Measurements from ENCODE around the gene PIWIL4. TPM values are rescaled to one million over a fixed set of nuclear protein-coding genes. Genes with fewer than 3 reads are reported as not detected.

PIWIL4 gene
- polyA plus RNA-seq (2011; rRNA removed) (1.0 and 1.1 TPM in 2 replicates), polyA minus RNA-seq (2011; rRNA and poly(A)+ RNA removed) (0.41 and 0.65 TPM in 2 replicates)

DNA sequence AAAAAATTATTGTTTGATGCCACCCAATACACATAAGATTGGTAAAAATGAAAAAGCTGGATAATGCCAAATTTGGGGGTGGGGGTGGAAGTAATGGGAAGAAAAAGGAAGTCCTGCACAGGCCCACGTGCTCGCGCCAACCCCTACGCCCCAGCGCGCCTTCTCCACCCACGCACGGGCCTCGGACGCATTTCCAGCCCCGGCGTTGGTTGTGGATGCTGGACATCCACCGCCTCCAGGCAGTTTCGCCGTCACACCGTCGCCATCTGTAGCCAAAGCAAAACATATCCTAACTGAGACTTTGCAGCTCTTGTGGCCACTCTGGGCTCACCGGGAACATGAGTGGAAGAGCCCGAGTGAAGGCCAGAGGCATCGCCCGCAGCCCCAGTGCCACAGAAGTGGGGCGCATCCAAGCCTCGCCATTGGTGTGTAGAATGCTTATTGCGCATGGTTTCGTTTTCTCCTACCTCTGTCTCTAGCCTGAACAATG, at the start of gene PIWIL4:
Gene PIWIL4 (plus strand): TSS at position 188 of the 490 bp plus-strand sequence. CDS start 151 bp downstream, at position 339.
- POLR2A ChIA-PET = no interaction called here
- Histone ChIP-seq H3K4me3 (ENCODE audit: low read depth, low read length) (no peak within 1 kb of the TSS), H3K9me3 (ENCODE audit: control insufficient read depth, insufficient read depth, low read length) (peaks cover 4% of the 10 kb centered on the region; the same call in 1 of the 2 replicates), H3K27ac (ENCODE audit: low read depth, low read length) (no peak within 1 kb of the TSS), H3K27me3 (ENCODE audit: control insufficient read depth, insufficient read depth, low read length) (no peaks in the 10 kb centered on the region)
- DNase-seq (ENCODE audit: low read depth, low spot score) = no peak
- CTCF ChIA-PET = no interaction called here
- TF ChIP-seq, protein P1, sequence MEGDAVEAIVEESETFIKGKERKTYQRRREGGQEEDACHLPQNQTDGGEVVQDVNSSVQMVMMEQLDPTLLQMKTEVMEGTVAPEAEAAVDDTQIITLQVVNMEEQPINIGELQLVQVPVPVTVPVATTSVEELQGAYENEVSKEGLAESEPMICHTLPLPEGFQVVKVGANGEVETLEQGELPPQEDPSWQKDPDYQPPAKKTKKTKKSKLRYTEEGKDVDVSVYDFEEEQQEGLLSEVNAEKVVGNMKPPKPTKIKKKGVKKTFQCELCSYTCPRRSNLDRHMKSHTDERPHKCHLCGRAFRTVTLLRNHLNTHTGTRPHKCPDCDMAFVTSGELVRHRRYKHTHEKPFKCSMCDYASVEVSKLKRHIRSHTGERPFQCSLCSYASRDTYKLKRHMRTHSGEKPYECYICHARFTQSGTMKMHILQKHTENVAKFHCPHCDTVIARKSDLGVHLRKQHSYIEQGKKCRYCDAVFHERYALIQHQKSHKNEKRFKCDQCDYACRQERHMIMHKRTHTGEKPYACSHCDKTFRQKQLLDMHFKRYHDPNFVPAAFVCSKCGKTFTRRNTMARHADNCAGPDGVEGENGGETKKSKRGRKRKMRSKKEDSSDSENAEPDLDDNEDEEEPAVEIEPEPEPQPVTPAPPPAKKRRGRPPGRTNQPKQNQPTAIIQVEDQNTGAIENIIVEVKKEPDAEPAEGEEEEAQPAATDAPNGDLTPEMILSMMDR (IDR thresholded peaks at IDR 0.05; ENCODE audit: low read depth, low read length) = no peak

DNA sequence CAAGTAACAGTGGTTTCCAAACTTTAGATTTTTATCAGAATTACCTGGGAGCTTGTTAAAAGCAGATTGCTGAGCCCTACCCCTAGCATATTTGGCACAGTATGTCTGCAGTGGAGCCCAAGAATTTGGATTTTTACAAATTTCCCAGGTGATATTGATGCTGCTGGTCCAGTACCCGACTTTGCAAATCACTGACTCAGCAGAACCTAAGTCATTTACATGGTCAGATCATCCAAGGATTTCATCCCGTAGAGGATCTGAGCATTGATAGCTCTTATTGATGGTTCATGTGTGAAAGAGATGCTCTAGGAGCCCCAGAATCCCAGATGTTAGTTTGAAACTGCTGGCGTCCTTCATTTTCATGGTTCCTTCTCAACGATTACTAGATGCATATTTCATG, 48.9 kb upstream of the PIWIL4 start:
- DNase-seq (ENCODE audit: low read depth, low spot score) = no peak
- CTCF ChIA-PET = interaction anchor here (0.7 to 13.7 kb wide), 14 partner anchors 11 to 628 kb away, joined by 3 to 212 read pairs (median 4); no protein-coding TSS in a partner anchor
- Histone ChIP-seq H3K27me3 (ENCODE audit: control insufficient read depth, insufficient read depth, low read length) (peaks cover 16% of the 10 kb centered on the region), H3K4me3 (ENCODE audit: low read depth, low read length) (no peak overlapping the region), H3K27ac (ENCODE audit: low read depth, low read length) (no peak overlapping the region), H3K9me3 (ENCODE audit: control insufficient read depth, insufficient read depth, low read length) (no peaks in the 10 kb centered on the region)
- POLR2A ChIA-PET = interaction anchor here (0.6 kb wide), 1 partner anchor 84 kb away, joined by 3 read pairs; no protein-coding TSS in a partner anchor
- TF ChIP-seq, protein P1 (IDR thresholded peaks at IDR 0.05; ENCODE audit: low read depth, low read length) = no peak

DNA sequence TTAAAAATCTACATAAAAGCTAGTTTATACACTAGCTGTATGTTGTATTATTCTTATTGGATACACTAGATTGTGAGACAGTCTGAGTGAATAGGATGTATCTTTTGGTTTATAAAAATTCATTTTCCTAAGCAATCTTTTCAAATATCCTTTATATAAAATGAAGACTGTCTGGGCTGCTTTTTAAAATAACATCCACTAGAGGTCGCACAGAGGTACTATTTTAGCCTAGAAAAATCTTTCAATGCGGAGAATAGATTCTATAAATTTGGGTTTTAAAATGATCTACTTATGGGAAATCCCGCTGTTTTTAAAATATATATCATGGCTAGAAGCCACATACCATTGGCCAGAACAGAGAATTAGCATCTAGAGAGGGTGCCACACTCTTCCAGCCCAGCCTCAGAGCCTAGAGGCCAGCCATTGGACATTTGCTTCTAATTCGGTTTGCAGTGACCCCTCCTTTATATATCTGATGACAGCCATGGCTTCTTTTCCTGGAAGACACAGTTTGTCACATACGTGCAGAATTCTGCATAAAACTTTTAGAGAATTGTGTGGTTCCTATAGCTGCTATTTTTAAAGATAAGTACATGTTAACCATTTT, 47.6 kb upstream of the PIWIL4 start:
- H3K27ac ChIP-seq (ENCODE audit: low read depth, low read length) = no peak overlapping the region
- H3K4me3 ChIP-seq (ENCODE audit: low read depth, low read length) = no peak overlapping the region
- peaks cover 16% of the 10 kb centered on the region for H3K27me3 ChIP-seq (ENCODE audit: control insufficient read depth, insufficient read depth, low read length)
- CTCF ChIA-PET = interaction anchor here (0.5 to 13.7 kb wide), 41 partner anchors 9 to 1907 kb away, joined by 3 to 212 read pairs (median 4); partner anchors contain the start of gene FUT4
- H3K9me3 ChIP-seq (ENCODE audit: control insufficient read depth, insufficient read depth, low read length) = no peaks in the 10 kb centered on the region
- DNase-seq (ENCODE audit: low read depth, low spot score) = no peak
- TF ChIP-seq, protein P1 (IDR thresholded peaks at IDR 0.05; ENCODE audit: low read depth, low read length) = peak; percentile 65
- POLR2A ChIA-PET = no interaction called here

DNA sequence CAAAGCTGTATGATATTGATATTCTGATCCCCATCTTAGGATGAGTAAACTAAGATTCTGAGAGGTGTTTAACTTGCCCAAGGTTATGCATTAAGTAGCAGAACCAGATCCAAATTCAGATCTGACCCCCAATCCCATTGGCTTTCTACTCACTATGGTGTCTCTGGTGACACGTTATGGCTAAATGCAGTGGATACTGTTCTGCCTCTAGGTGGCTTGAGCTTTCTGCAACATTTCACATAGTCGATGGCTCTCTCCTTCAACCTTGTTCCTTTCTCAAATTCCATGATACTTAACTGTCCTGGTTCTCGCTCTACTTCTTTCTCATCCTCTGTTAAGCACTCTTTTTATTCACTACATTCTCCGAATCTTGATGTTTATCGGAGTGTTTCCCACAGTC, 45.5 kb upstream of the PIWIL4 start:
- CTCF ChIA-PET = interaction anchor here (0.9 to 13.7 kb wide), 10 partner anchors 9 to 101 kb away, joined by 3 to 212 read pairs (median 4); partner anchors contain the start of gene C11orf97
- TF ChIP-seq, protein P1 (IDR thresholded peaks at IDR 0.05; ENCODE audit: low read depth, low read length) = peak; percentile 52
- H3K9me3 ChIP-seq (ENCODE audit: control insufficient read depth, insufficient read depth, low read length) = no peaks in the 10 kb centered on the region

DNA sequence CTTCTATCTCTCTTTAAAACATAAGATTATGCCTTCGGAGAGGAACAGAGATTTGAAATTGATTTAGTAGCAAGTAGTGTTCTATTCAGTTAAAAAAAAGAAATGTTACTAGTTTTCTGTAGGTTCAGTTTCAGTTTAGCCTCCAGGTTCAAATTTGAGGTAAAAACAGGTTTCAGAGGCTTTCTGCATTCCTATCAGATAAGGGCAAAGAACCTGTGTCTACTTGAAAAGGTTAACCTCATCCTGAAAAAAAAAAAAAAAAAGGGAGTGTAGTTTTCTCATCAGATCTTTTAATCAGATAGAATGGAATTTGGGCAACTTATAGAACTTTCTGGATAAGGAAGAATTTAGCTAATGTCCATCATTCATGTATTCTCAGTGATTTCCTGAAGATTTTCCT, 42.8 kb upstream of the PIWIL4 start:
- Histone ChIP-seq H3K9me3 (ENCODE audit: control insufficient read depth, insufficient read depth, low read length) (no peaks in the 10 kb centered on the region), H3K4me3 (ENCODE audit: low read depth, low read length) (no peak overlapping the region), H3K27me3 (ENCODE audit: control insufficient read depth, insufficient read depth, low read length) (no peaks in the 10 kb centered on the region), H3K27ac (ENCODE audit: low read depth, low read length) (no peak overlapping the region)
- ChIA-PET POLR2A (no interaction called here), CTCF (interaction anchor here (0.6 to 13.7 kb wide), 4 partner anchors 79 to 1582 kb away, joined by 3 to 212 read pairs (median 4); no protein-coding TSS in a partner anchor)
- no peak for DNase-seq (ENCODE audit: low read depth, low spot score)
- TF ChIP-seq, protein P1 (IDR thresholded peaks at IDR 0.05; ENCODE audit: low read depth, low read length) = no peak

More for the DNA sequence above, 45.5 kb upstream of the PIWIL4 start:
- H3K27me3 ChIP-seq (ENCODE audit: control insufficient read depth, insufficient read depth, low read length) = peaks cover 4% of the 10 kb centered on the region
- POLR2A ChIA-PET = no interaction called here
- no peak overlapping the region for H3K27ac ChIP-seq (ENCODE audit: low read depth, low read length)
- no peak overlapping the region for H3K4me3 ChIP-seq (ENCODE audit: low read depth, low read length)
- DNase-seq (ENCODE audit: low read depth, low spot score) = no peak
